ENCODE results near the gene TBL1XR1. TPM values are rescaled to one million over a fixed set of nuclear protein-coding genes. Genes with fewer than 3 reads are reported as not detected.
A peak's percentile ranks its signal among the peaks of the same experiment; 100 is the strongest.

TBL1XR1 gene
- total RNA-seq, 1 experiment from 2014 or later: 180 TPM

DNA sequence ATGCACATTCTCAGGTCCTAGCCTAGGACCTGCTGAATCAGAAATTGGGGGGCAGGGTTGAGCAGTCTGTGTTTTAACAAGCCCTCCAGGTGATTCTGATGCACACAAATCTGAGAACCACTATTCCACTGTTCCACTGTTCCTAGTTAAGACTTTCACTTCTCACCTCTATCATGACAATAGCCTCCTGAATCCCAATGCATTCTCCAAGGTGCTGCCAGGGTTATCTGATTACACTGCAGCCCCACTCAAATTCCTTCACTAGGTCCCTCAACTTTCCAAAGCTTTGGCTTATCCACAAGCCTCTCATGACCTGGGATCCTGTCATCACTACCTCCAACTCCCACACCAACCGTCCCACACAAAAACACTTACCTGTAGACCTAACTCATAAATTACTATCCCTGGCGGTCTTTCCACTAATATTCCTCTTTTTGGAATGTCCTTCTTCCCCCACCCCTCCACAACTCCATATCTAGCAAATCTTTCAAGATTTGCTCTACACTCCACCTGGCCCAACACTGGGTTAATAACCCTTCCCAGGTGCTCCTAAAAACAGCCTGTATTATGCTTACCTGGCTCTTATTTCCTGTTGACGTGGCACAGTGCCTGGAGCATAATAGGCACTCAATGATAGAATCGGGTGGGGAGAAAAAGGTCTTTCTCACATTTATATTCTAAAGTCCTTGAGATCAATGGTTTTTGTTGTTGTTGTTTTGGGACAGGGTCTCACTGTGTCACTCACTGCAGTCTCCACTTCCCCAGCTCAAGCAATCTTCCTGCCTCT, 27.2 kb downstream of the TBL1XR1 start:
- peaks cover 4 to 5% of the 10 kb centered on the region in 2 experiments; a peak in 2 of 4 replicates for H3K4me1 ChIP-seq (ENCODE audit: control insufficient read depth in 1 of 2, insufficient read depth in 2 of 2, low read length in 2 of 2)
- no peak overlapping the region for H2AFZ ChIP-seq (ENCODE audit: low read depth, low read length, poor library complexity, severe bottlenecking)
- ChIA-PET CTCF (no interaction called here), RAD21 (ENCODE audit: low non-redundant PET in 1 of 2, low total read pairs in 2 of 2, uncharacterized antibody in 2 of 2, unreplicated experiment in 2 of 2) (no interaction called here), POLR2A (no interaction called here)
- no peak overlapping the region for H3K9ac ChIP-seq (ENCODE audit: low read length)
- H3K4me3 ChIP-seq (replicated peaks in 1 of 2; ENCODE audit: low read depth in 1 of 2, low read length in 2 of 2): no peak overlapping the region
- TF ChIP-seq SP1 (IDR thresholded peaks at IDR 0.05; ENCODE audit: low read depth) (no peak), SIN3A (IDR thresholded peaks at IDR 0.05; ENCODE audit: low read depth) (no peak), POLR2AphosphoS5 (IDR thresholded peaks at IDR 0.05; ENCODE audit: low read depth, low read length) (no peak), CBX3 (IDR thresholded peaks at IDR 0.05; ENCODE audit: low read depth) (no peak), JUND (IDR thresholded peaks at IDR 0.05) (no peak), ATF3 (IDR thresholded peaks at IDR 0.05) (no peak), RAD21 (IDR thresholded peaks at IDR 0.05; ENCODE audit: low read depth) (no peak), EZH2phosphoT487 (IDR thresholded peaks at IDR 0.05; ENCODE audit: borderline replicate concordance) (no peak), EZH2 (IDR thresholded peaks at IDR 0.05) (no peak), POLR2A (IDR thresholded peaks at IDR 0.05; ENCODE audit: borderline replicate concordance, extremely low read depth, insufficient read depth, insufficient read length) (no peak), ZBTB33 (IDR thresholded peaks at IDR 0.05; ENCODE audit: extremely low read depth, insufficient replicate concordance, low read length) (no peak), ZFX (IDR thresholded peaks at IDR 0.05) (no peak), YY1 (IDR thresholded peaks at IDR 0.05; ENCODE audit: extremely low read depth, insufficient replicate concordance, low read depth, low read length) (no peak)
- TF ChIP-seq, protein P1, sequence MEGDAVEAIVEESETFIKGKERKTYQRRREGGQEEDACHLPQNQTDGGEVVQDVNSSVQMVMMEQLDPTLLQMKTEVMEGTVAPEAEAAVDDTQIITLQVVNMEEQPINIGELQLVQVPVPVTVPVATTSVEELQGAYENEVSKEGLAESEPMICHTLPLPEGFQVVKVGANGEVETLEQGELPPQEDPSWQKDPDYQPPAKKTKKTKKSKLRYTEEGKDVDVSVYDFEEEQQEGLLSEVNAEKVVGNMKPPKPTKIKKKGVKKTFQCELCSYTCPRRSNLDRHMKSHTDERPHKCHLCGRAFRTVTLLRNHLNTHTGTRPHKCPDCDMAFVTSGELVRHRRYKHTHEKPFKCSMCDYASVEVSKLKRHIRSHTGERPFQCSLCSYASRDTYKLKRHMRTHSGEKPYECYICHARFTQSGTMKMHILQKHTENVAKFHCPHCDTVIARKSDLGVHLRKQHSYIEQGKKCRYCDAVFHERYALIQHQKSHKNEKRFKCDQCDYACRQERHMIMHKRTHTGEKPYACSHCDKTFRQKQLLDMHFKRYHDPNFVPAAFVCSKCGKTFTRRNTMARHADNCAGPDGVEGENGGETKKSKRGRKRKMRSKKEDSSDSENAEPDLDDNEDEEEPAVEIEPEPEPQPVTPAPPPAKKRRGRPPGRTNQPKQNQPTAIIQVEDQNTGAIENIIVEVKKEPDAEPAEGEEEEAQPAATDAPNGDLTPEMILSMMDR (IDR thresholded peaks at IDR 0.05 in 2 of 3, conservative IDR thresholded peaks at IDR 0.05 in 1 of 3; ENCODE audit: borderline replicate concordance in 1 of 3, insufficient read depth in 1 of 3, low read depth in 2 of 3, low read length in 2 of 3): no peak
- ATAC-seq (no peak; the same call in 1 of the 2 replicates), DNase-seq (ENCODE audit: low read depth, low spot score) (no peak)
- intact Hi-C loops (cut with micrococcal nuclease): no loop called here
- peaks cover 24% of the 10 kb centered on the region; the same call in 1 of the 2 replicates for H4K20me1 ChIP-seq (ENCODE audit: insufficient read depth)
- no peaks in the 10 kb centered on the region for H3K36me3 ChIP-seq (ENCODE audit: control insufficient read depth in 1 of 2, insufficient read depth in 2 of 2, low read length in 2 of 2)
- H3K9me3 ChIP-seq (ENCODE audit: control insufficient read depth in 1 of 2, insufficient read depth in 1 of 2, low read depth in 1 of 2, low read length in 2 of 2): no peaks in the 10 kb centered on the region
- H3K27ac ChIP-seq (ENCODE audit: low read depth, low read length): no peak overlapping the region
- no peak overlapping the region for H3K4me2 ChIP-seq (ENCODE audit: low read length)
- H3K9me2 ChIP-seq (ENCODE audit: insufficient read depth): no peaks in the 10 kb centered on the region
- BruUV-seq (replicated peaks): TSS peak; percentile 7
- peaks cover 98% of the 10 kb centered on the region for H3K79me2 ChIP-seq (ENCODE audit: insufficient read depth, low read length)
- H3K27me3 ChIP-seq (ENCODE audit: insufficient read depth, low read length): no peaks in the 10 kb centered on the region

All from HCT116 (cell line).